ENCODE data around the gene MCOLN2.
"Not testable (repeated sequence)": the region's sequence is repeated elsewhere in the genome, so short reads cannot be mapped to it uniquely, and the experiment has no call there.

Gene MCOLN2
- 25.8 to 156 (median 103) reads per million in 9 experiments for total RNA-seq

GRCh38 chr1:84996846-84997666, at the start of gene MCOLN2:
MCOLN2 (minus strand) TSS chr1:84997113; CDS start chr1:84996872, 241 bp downstream.
- Mint-ChIP-seq H3K27me3 (peaks cover 0 to 28% of the 10 kb centered on the region in 2 donors), H3K4me3 (peak within 1 kb of the TSS; percentile 86 to 88), H3K9me3 (no peaks in the 10 kb centered on the region), H3K4me1 (ENCODE audit: low read depth in 2 of 2) (peaks cover 27 to 51% of the 10 kb centered on the region in 2 donors), H3K27ac (peak within 1 kb of the TSS; percentile 49 to 91), H3K36me3 (ENCODE audit: insufficient read depth) (peaks cover 12% of the 10 kb centered on the region)
- peak; percentile 71 for ATAC-seq (replicated peaks)
- peak; percentile 37 to 48 (median 37) for DNase-seq

GRCh38 chr1:85042413-85042812, 45.5 kb upstream of the MCOLN2 start:
- H3K36me3 Mint-ChIP-seq (ENCODE audit: insufficient read depth) = no peaks in the 10 kb centered on the region
- ATAC-seq (replicated peaks) (no peak), DNase-seq (no peak)
- peaks cover 0 to 1% of the 10 kb centered on the region in 2 donors for H3K4me1 Mint-ChIP-seq (ENCODE audit: low read depth in 2 of 2)
- no peak overlapping the region for H3K27ac Mint-ChIP-seq
- H3K4me3 Mint-ChIP-seq = no peak overlapping the region
- H3K9me3 Mint-ChIP-seq = no peaks in the 10 kb centered on the region
- peaks cover 17 to 39% of the 10 kb centered on the region in 2 donors for H3K27me3 Mint-ChIP-seq

GRCh38 chr1:85041793-85042192, 44.9 kb upstream of the MCOLN2 start:
- Mint-ChIP-seq H3K4me1 (ENCODE audit: low read depth in 2 of 2) (no peaks in the 10 kb centered on the region), H3K27ac (no peak overlapping the region), H3K4me3 (no peak overlapping the region), H3K9me3 (no peaks in the 10 kb centered on the region), H3K36me3 (ENCODE audit: insufficient read depth) (no peaks in the 10 kb centered on the region), H3K27me3 (peaks cover 11 to 33% of the 10 kb centered on the region in 2 donors)
- no peak for ATAC-seq (replicated peaks)
- DNase-seq = no peak

- Mint-ChIP-seq H3K27me3 (no peaks in the 10 kb centered on the region), H3K9me3 (no peaks in the 10 kb centered on the region), H3K36me3 (ENCODE audit: insufficient read depth) (no peaks in the 10 kb centered on the region), H3K4me1 (ENCODE audit: low read depth in 2 of 2) (no peaks in the 10 kb centered on the region), H3K27ac (no peak overlapping the region), H3K4me3 (no peak overlapping the region)
- no peak for DNase-seq
- no peak for ATAC-seq (replicated peaks)
Measured at GRCh38 chr1:85033221-85033620, 36.3 kb upstream of the MCOLN2 start.

GRCh38 chr1:85030536-85030935, 33.6 kb upstream of the MCOLN2 start:
- Mint-ChIP-seq H3K4me1 (ENCODE audit: low read depth in 2 of 2) (peaks cover 4 to 11% of the 10 kb centered on the region in 2 donors), H3K27me3 (no peaks in the 10 kb centered on the region), H3K4me3 (no peak overlapping the region), H3K9me3 (no peaks in the 10 kb centered on the region), H3K27ac (no peak overlapping the region), H3K36me3 (ENCODE audit: insufficient read depth) (peaks cover 3% of the 10 kb centered on the region)
- DNase-seq (no peak), ATAC-seq (replicated peaks) (no peak)

- Mint-ChIP-seq H3K4me3 (no peak overlapping the region), H3K36me3 (ENCODE audit: insufficient read depth) (peaks cover 3% of the 10 kb centered on the region), H3K9me3 (no peaks in the 10 kb centered on the region), H3K27ac (peak overlapping the region in 1 of 2 donors; percentile 94), H3K4me1 (ENCODE audit: low read depth in 2 of 2) (peaks cover 4 to 11% of the 10 kb centered on the region in 2 donors), H3K27me3 (no peaks in the 10 kb centered on the region)
- ATAC-seq (replicated peaks) (no peak), DNase-seq (no peak)
Measured at GRCh38 chr1:85028151-85028550, 31.2 kb upstream of the MCOLN2 start.

GRCh38 chr1:85027242-85027983, 30.5 kb upstream of the MCOLN2 start:
- ATAC-seq (replicated peaks) = peak; percentile 85
- Mint-ChIP-seq H3K36me3 (ENCODE audit: insufficient read depth) (peaks cover 3% of the 10 kb centered on the region), H3K27ac (peak overlapping the region; percentile 42 to 94), H3K9me3 (no peaks in the 10 kb centered on the region), H3K4me3 (peak overlapping the region; percentile 56 to 78), H3K4me1 (ENCODE audit: low read depth in 2 of 2) (peaks cover 4 to 11% of the 10 kb centered on the region in 2 donors), H3K27me3 (no peaks in the 10 kb centered on the region)
- DNase-seq = peak; percentile 27 to 51 (median 31)

- Mint-ChIP-seq H3K4me3 (no peak overlapping the region), H3K27ac (peak overlapping the region in 1 of 2 donors; percentile 94), H3K4me1 (ENCODE audit: low read depth in 2 of 2) (peaks cover 4 to 11% of the 10 kb centered on the region in 2 donors), H3K36me3 (ENCODE audit: insufficient read depth) (peaks cover 3% of the 10 kb centered on the region), H3K9me3 (no peaks in the 10 kb centered on the region), H3K27me3 (no peaks in the 10 kb centered on the region)
- DNase-seq (no peak), ATAC-seq (replicated peaks) (no peak)
Measured at GRCh38 chr1:85025940-85026339, 29.0 kb upstream of the MCOLN2 start.

- ATAC-seq (replicated peaks) (no peak), DNase-seq (no peak)
- Mint-ChIP-seq H3K27me3 (no peaks in the 10 kb centered on the region), H3K4me1 (ENCODE audit: low read depth in 2 of 2) (peaks cover 4 to 11% of the 10 kb centered on the region in 2 donors), H3K4me3 (no peak overlapping the region), H3K27ac (no peak overlapping the region), H3K9me3 (no peaks in the 10 kb centered on the region), H3K36me3 (ENCODE audit: insufficient read depth) (peaks cover 3% of the 10 kb centered on the region)
Measured at GRCh38 chr1:85024736-85025135, 27.8 kb upstream of the MCOLN2 start.

- H3K27me3 Mint-ChIP-seq = no peaks in the 10 kb centered on the region
- H3K27ac Mint-ChIP-seq = no peak overlapping the region
- no peak overlapping the region for H3K4me3 Mint-ChIP-seq
- ATAC-seq (replicated peaks) (peak; percentile 22), DNase-seq (no peak)
- H3K36me3 Mint-ChIP-seq (ENCODE audit: insufficient read depth) = peaks cover 3% of the 10 kb centered on the region
- H3K9me3 Mint-ChIP-seq = no peaks in the 10 kb centered on the region
- peaks cover 4 to 10% of the 10 kb centered on the region in 2 donors for H3K4me1 Mint-ChIP-seq (ENCODE audit: low read depth in 2 of 2)
Measured at GRCh38 chr1:85022700-85023099, 25.8 kb upstream of the MCOLN2 start.

- Mint-ChIP-seq H3K27me3 (no peaks in the 10 kb centered on the region), H3K27ac (no peak overlapping the region), H3K9me3 (no peaks in the 10 kb centered on the region), H3K36me3 (ENCODE audit: insufficient read depth) (no peaks in the 10 kb centered on the region), H3K4me1 (ENCODE audit: low read depth in 2 of 2) (peaks cover 1 to 2% of the 10 kb centered on the region in 2 donors), H3K4me3 (no peak overlapping the region)
- DNase-seq (no peak), ATAC-seq (replicated peaks) (no peak)
Measured at GRCh38 chr1:85019994-85020393, 23.1 kb upstream of the MCOLN2 start.

GRCh38 chr1:85015826-85016225, 18.9 kb upstream of the MCOLN2 start:
- no peaks in the 10 kb centered on the region for H3K36me3 Mint-ChIP-seq (ENCODE audit: insufficient read depth)
- no peak for DNase-seq
- no peak overlapping the region for H3K4me3 Mint-ChIP-seq
- peaks cover 2 to 11% of the 10 kb centered on the region in 2 donors for H3K4me1 Mint-ChIP-seq (ENCODE audit: low read depth in 2 of 2)
- no peaks in the 10 kb centered on the region for H3K27me3 Mint-ChIP-seq
- H3K9me3 Mint-ChIP-seq = no peaks in the 10 kb centered on the region
- ATAC-seq (replicated peaks) = no peak
- H3K27ac Mint-ChIP-seq = no peak overlapping the region

- Mint-ChIP-seq H3K27me3 (peaks cover 0 to 50% of the 10 kb centered on the region in 2 donors), H3K4me1 (ENCODE audit: low read depth in 2 of 2) (peaks cover 5 to 22% of the 10 kb centered on the region in 2 donors), H3K9me3 (peaks cover 5 to 14% of the 10 kb centered on the region in 2 donors), H3K27ac (peak overlapping the region; percentile 49 to 79), H3K4me3 (peak overlapping the region; percentile 6 to 37)
- H3K36me3 Mint-ChIP-seq (ENCODE audit: insufficient read depth); ATAC-seq (replicated peaks); DNase-seq: not testable (repeated sequence)
Measured at GRCh38 chr1:85005641-85006040, 8.7 kb upstream of the MCOLN2 start.
